ENCODE measurements around the gene SECTM1.

- peak; percentile 1; the same call in 1 of the 2 replicates for TF ChIP-seq RAD21 (IDR thresholded peaks at IDR 0.05; ENCODE audit: low read depth)
- TF ChIP-seq TAF1 (IDR thresholded peaks at IDR 0.05; ENCODE audit: low read depth) = no peak
- TF ChIP-seq REST (IDR thresholded peaks at IDR 0.05; ENCODE audit: low read depth) = no peak
- TF ChIP-seq MAX (IDR thresholded peaks at IDR 0.05) = peak; percentile 83
- no peak for TF ChIP-seq CREB1 (IDR thresholded peaks at IDR 0.05; ENCODE audit: low read depth)
- no peak for TF ChIP-seq EGR1 (IDR thresholded peaks at IDR 0.05)
- TF ChIP-seq TCF12 (IDR thresholded peaks at IDR 0.05; ENCODE audit: low read depth) = peak; percentile 34; the same call in 1 of the 2 replicates
- TF ChIP-seq NFIC (IDR thresholded peaks at IDR 0.05) = no peak
- no peak; the same call in 1 of the 2 replicates for TF ChIP-seq EP300 (IDR thresholded peaks at IDR 0.05; ENCODE audit: borderline replicate concordance)
- no peak for TF ChIP-seq FOXM1 (IDR thresholded peaks at IDR 0.05; ENCODE audit: borderline replicate concordance, low read depth)
- TF ChIP-seq CEBPB (IDR thresholded peaks at IDR 0.05) = no peak
These were observed 5.5 kb upstream of the SECTM1 start for GRCh38 chr17:82338858-82339633.
